Keratinocyte (primary cell): ENCODE measurements around the gene MED25. TPM values are rescaled to one million over a fixed set of nuclear protein-coding genes. Genes with fewer than 3 reads are reported as not detected.
A peak's percentile ranks its signal among the peaks of the same experiment; 100 is the strongest.

ENCODE experiments used
- DNase-seq: peaks from one replicate; pipeline ENCODE4 v3.0.0-alpha.2; 2011; ENCODE audit warnings: low read depth, missing footprints, low spot score
- FAIRE-seq: peaks from 2 replicates; lab custom pipeline; 2011; peaks lifted over from hg19 to GRCh38; lab: Jason Lieb, UNC
- H2AFZ ChIP-seq: 2 replicates; pipeline ENCODE4 v1.6.0; 2012; ENCODE audit warnings: low read length, control low read depth, inconsistent platforms; ENCODE audit not compliant: control insufficient read depth
- H3K27ac ChIP-seq: 2 replicates; pipeline ENCODE4 v1.5.1; 2011; ENCODE audit warnings: low read length; ENCODE audit not compliant: control insufficient read depth, insufficient read depth
- H3K27me3 ChIP-seq: 3 replicates; pipeline ENCODE4 v1.6.0; 2011; ENCODE audit warnings: low read length; ENCODE audit not compliant: control insufficient read depth, insufficient read depth; ENCODE audit errors: extremely low read depth
- H3K36me3 ChIP-seq, 2 experiments: 2 replicates in 1 of 2; 3 replicates in 1 of 2; pipeline ENCODE4 v1.5.1; 2011; ENCODE audit warnings: low read length in 2 of 2, mild to moderate bottlenecking in 1 of 2; ENCODE audit not compliant: control insufficient read depth in 2 of 2, insufficient read depth in 2 of 2; ENCODE audit errors: extremely low read depth in 1 of 2
- H3K4me1 ChIP-seq: 3 replicates; pipeline ENCODE4 v1.5.1; 2011; ENCODE audit warnings: low read length; ENCODE audit not compliant: control insufficient read depth, insufficient read depth; ENCODE audit errors: extremely low read depth
- H3K4me2 ChIP-seq: 3 replicates; pipeline ENCODE4 v1.6.0; 2011; ENCODE audit warnings: low read depth, low read length; ENCODE audit not compliant: control insufficient read depth, insufficient read depth; ENCODE audit errors: extremely low read depth
- H3K4me3 ChIP-seq, 3 experiments: fragments of 200-600 bp in 1 of 3; sonication (generic) in 1 of 3; 2 replicates in 2 of 3; 3 replicates in 1 of 3; pipeline ENCODE4 v1.5.1; 2011 to 2016; ENCODE audit warnings: low read length in 3 of 3, mild to moderate bottlenecking in 3 of 3, control low read depth in 2 of 3, inconsistent platforms in 1 of 3, low read depth in 1 of 3, mixed read lengths in 1 of 3, mixed run types in 1 of 3, moderate library complexity in 1 of 3; ENCODE audit not compliant: control insufficient read depth in 2 of 3, insufficient read depth in 2 of 3; ENCODE audit errors: extremely low read depth in 1 of 3
- H3K79me2 ChIP-seq: 2 replicates; pipeline ENCODE4 v1.6.0; 2012; ENCODE audit warnings: low read length; ENCODE audit not compliant: control insufficient read depth, insufficient read depth
- H3K9ac ChIP-seq: 3 replicates; pipeline ENCODE4 v1.6.0; 2011; ENCODE audit warnings: low read length; ENCODE audit not compliant: control insufficient read depth, insufficient read depth; ENCODE audit errors: extremely low read depth
- H3K9me1 ChIP-seq: 3 replicates; pipeline ENCODE4 v1.6.0; 2011; ENCODE audit warnings: low read length; ENCODE audit not compliant: control insufficient read depth, insufficient read depth; ENCODE audit errors: extremely low read depth
- H3K9me3 ChIP-seq: 2 replicates; pipeline ENCODE4 v1.5.1; 2012; ENCODE audit warnings: low read depth, low read length; ENCODE audit not compliant: control insufficient read depth
- H4K20me1 ChIP-seq: 3 replicates; pipeline ENCODE4 v1.6.0; 2011; ENCODE audit warnings: low read length; ENCODE audit not compliant: control insufficient read depth, insufficient read depth; ENCODE audit errors: extremely low read depth
- CTCF ChIP-seq, 3 experiments: IDR thresholded peaks in 1 of 3; conservative IDR thresholded peaks in 1 of 3; optimal IDR thresholded peaks in 1 of 3; 2 replicates in 2 of 3; 3 replicates in 1 of 3; pipeline versions ENCODE3 to v1.5.1; 2011; ENCODE audit warnings: low read length in 3 of 3, mild to moderate bottlenecking in 3 of 3, moderate library complexity in 2 of 3, control low read depth in 1 of 3, inconsistent platforms in 1 of 3; ENCODE audit not compliant: insufficient read depth in 2 of 3; ENCODE audit errors: extremely low read depth in 1 of 3
- EZH2 ChIP-seq: IDR thresholded peaks from one replicate; pipeline ENCODE4 v1.6.1; 2012; ENCODE audit warnings: inconsistent platforms, mild to moderate bottlenecking, low read length, moderate library complexity
- dilution Hi-C: fragments of 300-500 bp; cut with MboI; formaldehyde crosslinking; loops from one replicate; pipeline ENCODE4 v1.7.0; 2020; ENCODE audit warnings: low sequenced_read_pairs; ENCODE audit not compliant: extremely low pct_ligation_motif_present
- polyA minus RNA-seq, 3 experiments: library from RNA; depleted of rRNA, polyadenylated mRNA; stranded (reverse); fragments of >200 nt; gene quantifications; 1 replicate in 1 of 3; 2 replicates in 1 of 3; 3 replicates in 1 of 3; pipeline ENCODE4 v1.2.3, GENCODE V29; 2011
- polyA plus RNA-seq, 5 experiments: library from polyadenylated mRNA; depleted of rRNA in 3 of 5; stranded (reverse) in 3 of 5; stranded (forward) in 1 of 5; unstranded in 1 of 5; fragments of >200 nt; gene quantifications; 1 replicate in 1 of 5; 2 replicates in 3 of 5; 3 replicates in 1 of 5; pipeline versions ENCODE4 v1.2.1 to v1.2.3, GENCODE V29; 2011 to 2012; ENCODE audit warnings: missing spikeins in 2 of 5, low read depth in 1 of 5, low replicate concordance in 1 of 5

Gene MED25
- polyA plus RNA-seq: 12.5 to 37.0 TPM (median 13.9 TPM) in 3 replicates
- 20.1 TPM for polyA plus RNA-seq (2011; ENCODE audit: low read depth)
- 20.7 and 27.7 TPM in 2 replicates for polyA plus RNA-seq (2011; cell fraction: cytosol; rRNA removed)
- 58.1 and 61.4 TPM in 2 replicates for polyA plus RNA-seq (2011; cell fraction: nucleus; rRNA removed)
- polyA plus RNA-seq (2012; ENCODE audit: low replicate concordance): 27.4 and 33.9 TPM in 2 replicates
- polyA minus RNA-seq: 22.8 to 132 TPM (median 30.2 TPM) in 3 replicates
- polyA minus RNA-seq (2011; cell fraction: cytosol; rRNA and poly(A)+ RNA removed): 34.0 TPM
- 20.8 and 31.6 TPM in 2 replicates for polyA minus RNA-seq (2011; cell fraction: nucleus; rRNA and poly(A)+ RNA removed)

- H3K4me2 ChIP-seq: peak within 1 kb of the TSS; percentile 80
- dilution Hi-C loops: no loop called here
- H3K79me2 ChIP-seq: peaks cover 29% of the 10 kb centered on the region
- H3K4me3 ChIP-seq: peak within 1 kb of the TSS; percentile 84 to 99 (median 98)
- peaks cover 3 to 6% of the 10 kb centered on the region in 2 experiments for H3K36me3 ChIP-seq
- peak within 1 kb of the TSS; percentile 98 for H2AFZ ChIP-seq
- H3K4me1 ChIP-seq: peaks cover 18% of the 10 kb centered on the region
- DNase-seq (no peak), FAIRE-seq (no peak)
- no peaks in the 10 kb centered on the region for H3K27me3 ChIP-seq
- H3K9ac ChIP-seq: peak within 1 kb of the TSS; percentile 97
- no peaks in the 10 kb centered on the region for H3K9me3 ChIP-seq
- TF ChIP-seq CTCF (optimal IDR thresholded peaks at IDR 0.05 in 1 of 3, IDR thresholded peaks at IDR 0.05 in 1 of 3, conservative IDR thresholded peaks at IDR 0.05 in 1 of 3; ENCODE audit: extremely low read depth in 1 of 3, insufficient read depth in 2 of 3, low read length in 3 of 3): peak in 2 of 3 experiments; percentile 8 to 32
- TF ChIP-seq EZH2: no peak
- no peaks in the 10 kb centered on the region for H4K20me1 ChIP-seq
- peak within 1 kb of the TSS; percentile 99 for H3K27ac ChIP-seq
- H3K9me1 ChIP-seq: no peaks in the 10 kb centered on the region
Measured at GRCh38 chr19:49817964-49818648, at the start of gene MED25. MED25 (plus strand) TSS chr19:49818289; CDS start chr19:49818342, 53 bp downstream.

GRCh38 chr19:49770529-49770928, 47.6 kb upstream of the MED25 start:
- H3K36me3 ChIP-seq: peaks cover 3 to 6% of the 10 kb centered on the region in 2 experiments
- H3K27me3 ChIP-seq: no peaks in the 10 kb centered on the region
- H3K79me2 ChIP-seq: peaks cover 61% of the 10 kb centered on the region
- peaks cover 6% of the 10 kb centered on the region for H3K9me1 ChIP-seq
- no peak for TF ChIP-seq CTCF (optimal IDR thresholded peaks at IDR 0.05 in 1 of 3, IDR thresholded peaks at IDR 0.05 in 1 of 3, conservative IDR thresholded peaks at IDR 0.05 in 1 of 3; ENCODE audit: extremely low read depth in 1 of 3, insufficient read depth in 2 of 3, low read length in 3 of 3)
- TF ChIP-seq EZH2: no peak
- no peak overlapping the region for H3K4me3 ChIP-seq
- H3K4me2 ChIP-seq: no peak overlapping the region
- peaks cover 23% of the 10 kb centered on the region for H3K4me1 ChIP-seq
- dilution Hi-C loops: no loop called here
- no peaks in the 10 kb centered on the region for H3K9me3 ChIP-seq
- H3K9ac ChIP-seq: no peak overlapping the region
- H3K27ac ChIP-seq: no peak overlapping the region
- H2AFZ ChIP-seq: no peak overlapping the region
- no peak for DNase-seq
- FAIRE-seq: no peak
- peaks cover 4% of the 10 kb centered on the region for H4K20me1 ChIP-seq
